IPS-15b (cell line): ENCODE data around the gene SPAG6.
"Not testable (repeated sequence)": the region's sequence is repeated elsewhere in the genome, so short reads cannot be mapped to it uniquely, and the experiment has no call there.

Experiments
- H3K27me3 ChIP-seq: one replicate; pipeline ENCODE4 v1.6.1; 2013; ENCODE audit warnings: low read length; ENCODE audit not compliant: control insufficient read depth, insufficient read depth
- H3K36me3 ChIP-seq: one replicate; pipeline ENCODE4 v1.6.1; 2013; ENCODE audit warnings: low read length; ENCODE audit not compliant: control insufficient read depth, insufficient read depth
- H3K4me1 ChIP-seq: one replicate; pipeline ENCODE4 v1.6.1; 2013; ENCODE audit warnings: mild to moderate bottlenecking, low read length; ENCODE audit not compliant: control insufficient read depth, insufficient read depth
- H3K4me3 ChIP-seq: one replicate; pipeline ENCODE4 v1.5.1; 2013; ENCODE audit warnings: low read depth, low read length
- H3K9ac ChIP-seq: one replicate; pipeline ENCODE4 v1.6.1; 2013; ENCODE audit warnings: low read depth, mild to moderate bottlenecking, low read length
- H3K9me3 ChIP-seq: one replicate; pipeline ENCODE4 v1.6.1; 2013; ENCODE audit warnings: mild to moderate bottlenecking, low read length; ENCODE audit not compliant: control insufficient read depth, insufficient read depth

The SPAG6 gene

DNA sequence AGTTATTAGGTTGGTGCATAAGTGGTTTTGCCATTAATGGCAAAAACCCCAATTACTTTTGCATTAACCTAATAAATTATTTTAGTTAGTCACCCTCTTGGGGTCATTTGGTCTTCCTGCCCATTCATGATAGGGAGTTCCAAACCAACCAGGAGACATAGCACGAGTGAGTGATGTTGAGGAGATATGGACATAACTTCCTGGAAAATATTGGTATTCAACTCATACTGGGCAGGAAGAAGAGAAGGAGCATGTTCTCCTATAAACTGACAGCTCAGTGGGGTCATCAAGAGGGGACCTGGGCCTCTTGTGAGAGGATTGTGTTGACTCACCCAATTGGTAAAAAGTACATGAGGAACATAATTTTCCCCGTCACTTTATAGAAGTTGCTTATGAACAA, 23.7 kb downstream of the SPAG6 start:
- Histone ChIP-seq H3K27me3 (no peaks in the 10 kb centered on the region), H3K36me3 (no peaks in the 10 kb centered on the region), H3K9ac (no peak overlapping the region), H3K4me3 (no peak overlapping the region), H3K4me1 (no peaks in the 10 kb centered on the region), H3K9me3 (no peaks in the 10 kb centered on the region)

DNA sequence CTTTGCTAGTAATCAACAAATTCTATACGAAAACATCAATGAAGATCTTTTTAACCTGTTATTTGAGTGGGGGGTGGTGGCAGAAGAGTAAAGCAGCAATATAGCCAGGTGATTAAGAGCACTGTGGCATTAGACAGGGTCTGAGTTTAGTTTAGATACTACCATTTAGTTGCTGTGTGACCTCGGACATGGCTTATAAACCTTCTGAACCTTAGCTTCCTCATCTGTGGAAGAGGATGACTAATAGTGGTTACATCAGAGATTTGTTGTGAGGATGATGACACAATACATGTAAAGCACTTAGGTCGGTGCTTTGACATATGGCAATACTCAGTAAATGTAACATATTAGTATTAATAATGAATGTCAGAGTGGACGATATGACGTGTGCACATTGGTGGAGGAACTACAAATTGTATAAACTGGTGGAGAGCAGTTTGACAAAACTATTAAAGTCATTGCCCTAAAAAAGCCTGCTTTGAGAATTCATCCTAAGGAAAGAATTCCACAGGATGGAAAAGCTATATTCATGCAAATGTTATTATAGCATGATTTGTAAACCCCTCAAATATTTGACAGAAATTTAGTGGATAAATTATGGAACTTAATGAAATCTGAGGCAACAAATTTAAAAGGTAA, 24.3 kb downstream of the SPAG6 start:
- no peaks in the 10 kb centered on the region for H3K4me1 ChIP-seq
- H3K9ac ChIP-seq: no peak overlapping the region
- H3K36me3 ChIP-seq: no peaks in the 10 kb centered on the region
- no peaks in the 10 kb centered on the region for H3K9me3 ChIP-seq
- no peaks in the 10 kb centered on the region for H3K27me3 ChIP-seq
- H3K4me3 ChIP-seq: no peak overlapping the region

- no peaks in the 10 kb centered on the region for H3K4me1 ChIP-seq
- no peak overlapping the region for H3K4me3 ChIP-seq
- H3K27me3 ChIP-seq: no peaks in the 10 kb centered on the region
- no peaks in the 10 kb centered on the region for H3K36me3 ChIP-seq
- no peaks in the 10 kb centered on the region for H3K9me3 ChIP-seq
- H3K9ac ChIP-seq: no peak overlapping the region
These were observed 25.0 kb downstream of the SPAG6 start for GRCh38 chr10:22370320-22370719.

- Histone ChIP-seq H3K9ac (no peak overlapping the region), H3K4me3 (no peak overlapping the region), H3K27me3 (no peaks in the 10 kb centered on the region)
These were observed 27.0 kb downstream of the SPAG6 start for GRCh38 chr10:22372298-22372697.

DNA sequence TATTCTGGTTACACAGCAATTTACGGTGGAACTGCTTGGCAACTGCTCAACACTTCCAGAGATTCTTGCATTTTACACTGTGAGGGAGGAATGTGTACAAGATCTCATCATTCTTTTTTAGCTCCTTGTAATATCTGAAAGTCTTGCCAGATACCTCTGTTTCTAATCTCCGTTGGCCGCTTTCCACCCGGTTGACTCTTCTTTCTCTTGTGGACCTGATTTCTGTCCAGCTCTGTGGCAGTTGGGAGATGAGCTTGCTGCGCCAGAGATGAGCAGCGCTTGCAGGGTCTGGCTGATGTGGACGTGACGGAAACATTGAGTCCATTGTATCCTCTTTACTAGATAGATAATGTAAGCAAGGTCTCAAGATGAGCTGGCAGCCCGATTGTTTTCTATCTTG, 27.6 kb downstream of the SPAG6 start:
- no peaks in the 10 kb centered on the region for H3K4me1 ChIP-seq
- H3K36me3 ChIP-seq: no peaks in the 10 kb centered on the region
- H3K27me3 ChIP-seq: no peaks in the 10 kb centered on the region
- no peak overlapping the region for H3K4me3 ChIP-seq
- no peaks in the 10 kb centered on the region for H3K9me3 ChIP-seq
- no peak overlapping the region for H3K9ac ChIP-seq

More at GRCh38 chr10:22372298-22372697, 27.0 kb downstream of the SPAG6 start:
- Histone ChIP-seq H3K9me3 (no peaks in the 10 kb centered on the region), H3K4me1 (no peaks in the 10 kb centered on the region), H3K36me3 (no peaks in the 10 kb centered on the region)

- Histone ChIP-seq H3K9ac (no peak overlapping the region), H3K4me3 (no peak overlapping the region), H3K4me1 (no peaks in the 10 kb centered on the region), H3K27me3 (no peaks in the 10 kb centered on the region), H3K9me3 (no peaks in the 10 kb centered on the region), H3K36me3 (no peaks in the 10 kb centered on the region)
These were observed 29.3 kb downstream of the SPAG6 start for GRCh38 chr10:22374489-22375126.

- Histone ChIP-seq H3K4me1 (no peaks in the 10 kb centered on the region), H3K9me3 (no peaks in the 10 kb centered on the region), H3K27me3 (no peaks in the 10 kb centered on the region), H3K4me3 (no peak overlapping the region), H3K9ac (no peak overlapping the region), H3K36me3 (no peaks in the 10 kb centered on the region)
These were observed 33.8 kb downstream of the SPAG6 start for GRCh38 chr10:22379059-22379458.

GRCh38 chr10:22381262-22381661, 36.0 kb downstream of the SPAG6 start:
- no peak overlapping the region for H3K9ac ChIP-seq
- H3K27me3 ChIP-seq: no peaks in the 10 kb centered on the region
- H3K4me3 ChIP-seq: no peak overlapping the region
- H3K4me1 ChIP-seq: no peaks in the 10 kb centered on the region
- H3K36me3 ChIP-seq: no peaks in the 10 kb centered on the region
- H3K9me3 ChIP-seq: no peaks in the 10 kb centered on the region

DNA sequence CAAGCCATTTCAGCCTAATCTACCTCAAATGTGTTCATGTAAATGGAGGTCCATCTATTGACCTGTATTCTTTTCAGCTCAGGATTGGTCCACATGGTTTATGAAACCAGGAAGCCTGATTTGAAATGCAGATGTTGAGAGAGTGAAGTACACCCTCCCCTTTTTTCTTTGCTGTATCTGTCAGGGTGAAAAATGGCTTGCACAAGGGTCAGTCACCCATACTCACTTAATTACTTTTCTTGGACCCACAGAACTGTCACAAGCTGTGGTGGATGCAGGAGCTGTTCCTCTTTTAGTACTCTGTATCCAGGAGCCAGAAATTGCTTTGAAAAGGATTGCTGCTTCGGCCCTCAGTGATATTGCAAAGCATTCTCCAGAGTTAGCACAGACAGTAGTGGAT, 41.2 kb downstream of the SPAG6 start:
- Histone ChIP-seq H3K9ac (no peak overlapping the region), H3K9me3 (no peaks in the 10 kb centered on the region), H3K4me1 (no peaks in the 10 kb centered on the region), H3K36me3 (no peaks in the 10 kb centered on the region), H3K27me3 (no peaks in the 10 kb centered on the region), H3K4me3 (no peak overlapping the region)

GRCh38 chr10:22389856-22390589, 44.7 kb downstream of the SPAG6 start:
- no peak overlapping the region for H3K9ac ChIP-seq
- no peaks in the 10 kb centered on the region for H3K27me3 ChIP-seq
- H3K4me3 ChIP-seq: no peak overlapping the region
- no peaks in the 10 kb centered on the region for H3K4me1 ChIP-seq
- H3K9me3 ChIP-seq: no peaks in the 10 kb centered on the region
- no peaks in the 10 kb centered on the region for H3K36me3 ChIP-seq

DNA sequence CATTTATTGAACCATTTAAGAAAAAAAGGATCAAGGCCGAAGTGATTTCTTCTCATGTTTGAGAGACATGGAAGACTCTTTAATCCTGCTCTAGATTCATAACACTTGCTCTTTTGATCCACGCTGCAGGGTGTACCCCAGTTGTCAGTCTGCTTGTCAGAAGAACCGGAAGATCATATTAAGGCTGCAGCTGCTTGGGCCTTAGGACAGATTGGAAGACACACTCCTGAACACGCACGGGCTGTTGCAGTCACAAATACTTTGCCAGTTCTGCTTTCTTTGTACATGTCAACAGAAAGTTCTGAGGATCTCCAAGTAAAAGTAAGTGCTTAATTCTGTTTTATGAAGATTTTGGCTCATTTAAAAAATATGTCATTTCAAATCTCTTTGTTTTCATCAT, 46.3 kb downstream of the SPAG6 start:
- H3K36me3 ChIP-seq: no peaks in the 10 kb centered on the region
- no peaks in the 10 kb centered on the region for H3K27me3 ChIP-seq
- no peak overlapping the region for H3K9ac ChIP-seq
- no peaks in the 10 kb centered on the region for H3K4me1 ChIP-seq
- H3K4me3 ChIP-seq: no peak overlapping the region
- H3K9me3 ChIP-seq: no peaks in the 10 kb centered on the region

- H3K9ac ChIP-seq, H3K9me3 ChIP-seq, H3K4me1 ChIP-seq, H3K27me3 ChIP-seq, H3K4me3 ChIP-seq, H3K36me3 ChIP-seq: not testable (repeated sequence)
These were observed 50.9 kb downstream of the SPAG6 start for GRCh38 chr10:22396195-22396594.
